ENCODE measurements around the gene NACAD.

NACAD gene

GRCh38 chr7:45081670-45081974, 7.1 kb downstream of the NACAD start:
- no peak for DNase-seq (ENCODE audit: low spot score)
- TF ChIP-seq CTCF (IDR thresholded peaks at IDR 0.05; ENCODE audit: extremely low read depth, missing control alignments), result no peak

GRCh38 chr7:45080958-45081669, 7.7 kb downstream of the NACAD start:
- no peak for DNase-seq (ENCODE audit: low spot score)
- no peak for TF ChIP-seq CTCF (IDR thresholded peaks at IDR 0.05; ENCODE audit: extremely low read depth, missing control alignments)

- TF ChIP-seq CTCF (IDR thresholded peaks at IDR 0.05; ENCODE audit: extremely low read depth, missing control alignments), result no peak
- no peak for DNase-seq (ENCODE audit: low spot score)
Observed at GRCh38 chr7:45080265-45080957, 8.4 kb downstream of the NACAD start.

GRCh38 chr7:45078125-45078681, 10.6 kb downstream of the NACAD start:
- DNase-seq (ENCODE audit: low spot score), result no peak
- TF ChIP-seq CTCF (IDR thresholded peaks at IDR 0.05; ENCODE audit: extremely low read depth, missing control alignments), result no peak

- no peak for TF ChIP-seq CTCF (IDR thresholded peaks at IDR 0.05; ENCODE audit: extremely low read depth, missing control alignments)
Observed at GRCh38 chr7:45077579-45077978, 11.2 kb downstream of the NACAD start.

GRCh38 chr7:45076946-45077345, 11.8 kb downstream of the NACAD start:
- DNase-seq (ENCODE audit: low spot score), result no peak
- TF ChIP-seq CTCF (IDR thresholded peaks at IDR 0.05; ENCODE audit: extremely low read depth, missing control alignments), result no peak

More at GRCh38 chr7:45077579-45077978, 11.2 kb downstream of the NACAD start:
- DNase-seq (ENCODE audit: low spot score), result no peak

All from GM20000 (cell line).